Fibroblast of pulmonary artery (primary cell): Measurements from ENCODE around the gene SPACA6.
"Not testable (repeated sequence)": the region's sequence is repeated elsewhere in the genome, so short reads cannot be mapped to it uniquely, and the experiment has no call there.

Experiments
- DNase-seq: peaks from one replicate; pipeline ENCODE4 v3.0.0-alpha.2; 2010; ENCODE audit warnings: low read depth
- H3K4me3 ChIP-seq: replicated peaks from 2 replicates; pipeline ENCODE4 v1.5.1; 2011; ENCODE audit warnings: low read depth, mild to moderate bottlenecking, control low read depth, low read length, moderate library complexity
- TF ChIP-seq, protein P1 (sequence below): IDR thresholded peaks from 2 replicates; pipeline ENCODE4 v1.5.1; 2011; ENCODE audit warnings: mild to moderate bottlenecking, control low read depth, low read length, inconsistent platforms; ENCODE audit errors: missing control alignments

Gene SPACA6, protein sequence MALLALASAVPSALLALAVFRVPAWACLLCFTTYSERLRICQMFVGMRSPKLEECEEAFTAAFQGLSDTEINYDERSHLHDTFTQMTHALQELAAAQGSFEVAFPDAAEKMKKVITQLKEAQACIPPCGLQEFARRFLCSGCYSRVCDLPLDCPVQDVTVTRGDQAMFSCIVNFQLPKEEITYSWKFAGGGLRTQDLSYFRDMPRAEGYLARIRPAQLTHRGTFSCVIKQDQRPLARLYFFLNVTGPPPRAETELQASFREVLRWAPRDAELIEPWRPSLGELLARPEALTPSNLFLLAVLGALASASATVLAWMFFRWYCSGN

DNA sequence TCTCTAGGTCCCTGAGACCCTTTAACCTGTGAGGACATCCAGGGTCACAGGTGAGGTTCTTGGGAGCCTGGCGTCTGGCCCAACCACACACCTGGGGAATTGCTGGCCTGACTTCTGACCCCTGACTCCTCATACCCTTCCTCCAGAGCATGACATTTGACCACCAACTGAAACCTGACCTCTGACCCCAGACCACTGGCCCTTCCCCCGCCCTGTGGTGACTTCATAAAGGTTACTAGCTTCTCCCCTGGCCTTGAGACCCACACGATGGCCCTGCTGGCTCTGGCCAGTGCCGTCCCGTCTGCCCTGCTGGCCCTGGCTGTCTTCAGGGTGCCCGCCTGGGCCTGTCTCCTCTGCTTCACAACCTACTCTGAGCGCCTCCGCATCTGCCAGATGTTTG is at the start of gene SPACA6:
Gene SPACA6, plus strand, starts transcription at position 71 of the 400 bp plus-strand sequence. Its CDS starts 197 bp downstream, at position 268.
- TF ChIP-seq, protein P1, sequence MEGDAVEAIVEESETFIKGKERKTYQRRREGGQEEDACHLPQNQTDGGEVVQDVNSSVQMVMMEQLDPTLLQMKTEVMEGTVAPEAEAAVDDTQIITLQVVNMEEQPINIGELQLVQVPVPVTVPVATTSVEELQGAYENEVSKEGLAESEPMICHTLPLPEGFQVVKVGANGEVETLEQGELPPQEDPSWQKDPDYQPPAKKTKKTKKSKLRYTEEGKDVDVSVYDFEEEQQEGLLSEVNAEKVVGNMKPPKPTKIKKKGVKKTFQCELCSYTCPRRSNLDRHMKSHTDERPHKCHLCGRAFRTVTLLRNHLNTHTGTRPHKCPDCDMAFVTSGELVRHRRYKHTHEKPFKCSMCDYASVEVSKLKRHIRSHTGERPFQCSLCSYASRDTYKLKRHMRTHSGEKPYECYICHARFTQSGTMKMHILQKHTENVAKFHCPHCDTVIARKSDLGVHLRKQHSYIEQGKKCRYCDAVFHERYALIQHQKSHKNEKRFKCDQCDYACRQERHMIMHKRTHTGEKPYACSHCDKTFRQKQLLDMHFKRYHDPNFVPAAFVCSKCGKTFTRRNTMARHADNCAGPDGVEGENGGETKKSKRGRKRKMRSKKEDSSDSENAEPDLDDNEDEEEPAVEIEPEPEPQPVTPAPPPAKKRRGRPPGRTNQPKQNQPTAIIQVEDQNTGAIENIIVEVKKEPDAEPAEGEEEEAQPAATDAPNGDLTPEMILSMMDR = no peak
- peak within 1 kb of the TSS; percentile 97 for H3K4me3 ChIP-seq
- no peak for DNase-seq

DNA sequence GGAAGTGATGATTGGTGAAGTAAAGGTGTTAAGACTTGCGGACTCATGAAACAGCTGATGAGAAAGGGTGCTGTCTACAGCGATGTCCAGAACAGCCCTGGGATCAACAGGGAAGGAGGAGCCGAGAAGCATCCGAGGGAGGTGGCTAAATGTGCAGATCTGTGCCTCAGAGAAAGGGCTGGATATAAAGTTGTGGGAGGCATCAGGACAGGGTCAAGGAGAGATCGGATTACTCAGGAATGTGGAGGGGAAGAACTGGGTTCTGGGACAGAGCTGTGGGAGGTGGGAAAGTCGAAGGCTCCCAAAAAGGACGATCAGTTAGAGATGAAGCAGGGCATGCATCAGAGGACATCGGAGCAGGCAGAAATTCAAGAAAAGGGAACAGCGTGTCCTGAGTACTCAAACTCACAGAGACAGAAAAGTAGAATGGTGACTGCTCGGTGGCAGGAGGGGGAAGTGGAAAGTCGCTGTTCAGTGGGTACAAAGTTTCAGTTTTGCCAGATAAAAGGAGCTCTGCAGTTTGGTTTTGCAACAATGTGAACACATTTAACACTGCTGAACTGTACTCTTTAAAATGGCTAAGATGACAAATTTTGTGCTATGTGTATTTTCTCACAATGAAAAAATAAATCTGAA is 48.4 kb upstream of the SPACA6 start:
- TF ChIP-seq, protein P1 = no peak
- DNase-seq = no peak
- no peak overlapping the region for H3K4me3 ChIP-seq

DNA sequence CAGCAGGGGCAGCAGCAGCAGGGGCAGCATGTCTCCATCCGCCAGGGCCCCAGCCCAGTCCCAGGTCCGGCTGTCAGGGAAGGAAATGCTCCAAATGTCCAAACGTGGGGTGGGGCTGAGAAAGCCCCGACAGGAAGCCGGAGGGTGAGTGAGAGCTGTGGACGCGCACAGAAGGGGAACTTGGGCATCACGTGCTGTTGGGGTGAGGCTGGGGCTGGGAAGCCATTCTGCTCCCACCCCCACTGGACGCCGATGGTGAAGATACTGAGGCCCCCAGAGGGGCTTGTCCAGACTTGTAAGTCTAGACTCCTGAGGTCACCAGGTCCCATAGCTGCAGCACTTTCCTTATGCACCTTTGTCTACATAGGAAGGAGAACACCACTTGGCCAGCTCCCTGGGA is 46.4 kb upstream of the SPACA6 start, which contains the start of gene SIGLEC14:
Gene SIGLEC14, minus strand, starts transcription at position 96 of the 400 bp plus-strand sequence. Its CDS starts 66 bp downstream, at position 30.
- H3K4me3 ChIP-seq, DNase-seq: not testable (repeated sequence)

DNA sequence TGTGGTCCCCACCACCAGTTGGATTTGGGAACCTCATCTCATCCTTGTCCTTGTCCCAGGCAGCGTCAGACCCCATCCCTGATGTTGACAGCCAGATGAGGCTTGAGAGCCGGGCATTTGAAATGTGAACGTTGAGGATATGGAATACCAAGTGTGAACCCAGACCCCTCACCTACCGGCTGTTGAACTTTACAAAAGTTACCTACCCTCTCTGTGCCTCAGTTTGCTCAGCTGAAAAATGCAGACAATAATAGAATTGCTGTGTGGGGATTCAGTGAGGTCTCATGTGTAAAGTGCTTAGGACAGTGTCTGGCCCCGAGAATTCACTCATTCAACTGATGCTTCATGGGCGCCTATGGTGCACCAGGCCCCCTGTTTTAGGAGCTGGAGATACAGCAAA is 45.8 kb upstream of the SPACA6 start:
- no peak overlapping the region for H3K4me3 ChIP-seq
- no peak for DNase-seq
- TF ChIP-seq, protein P1 = no peak

DNA sequence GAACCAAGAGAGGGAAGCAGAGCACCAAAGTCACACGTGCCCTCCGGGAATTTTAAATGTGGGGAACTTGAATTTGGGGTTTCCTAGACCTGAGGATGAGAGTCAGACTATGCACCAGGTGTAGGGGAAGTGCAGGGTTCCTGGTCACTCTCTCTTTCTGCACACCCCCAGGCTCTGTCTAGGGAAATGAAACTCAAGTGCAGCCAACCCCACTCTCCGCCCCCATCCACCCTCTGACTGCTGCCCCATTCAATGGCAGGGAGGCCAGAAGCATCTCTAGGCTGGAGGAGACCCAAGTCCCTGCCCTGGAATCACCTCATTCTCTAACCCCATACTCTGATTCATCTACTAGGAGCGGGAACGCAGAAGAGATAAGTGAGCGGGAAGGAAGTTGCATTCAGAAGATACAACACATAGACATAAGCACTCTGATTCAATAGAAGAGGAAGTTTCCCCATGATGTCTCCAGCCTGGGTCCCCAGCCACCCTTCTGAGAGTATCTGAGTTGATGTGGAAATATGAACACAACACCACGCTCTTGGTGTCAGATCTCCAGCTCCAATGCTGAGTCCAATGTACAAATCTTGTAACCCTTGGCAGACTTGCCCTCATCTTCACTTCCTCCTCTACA is 41.8 kb upstream of the SPACA6 start:
- no peak overlapping the region for H3K4me3 ChIP-seq
- TF ChIP-seq, protein P1 = no peak
- DNase-seq = no peak

DNA sequence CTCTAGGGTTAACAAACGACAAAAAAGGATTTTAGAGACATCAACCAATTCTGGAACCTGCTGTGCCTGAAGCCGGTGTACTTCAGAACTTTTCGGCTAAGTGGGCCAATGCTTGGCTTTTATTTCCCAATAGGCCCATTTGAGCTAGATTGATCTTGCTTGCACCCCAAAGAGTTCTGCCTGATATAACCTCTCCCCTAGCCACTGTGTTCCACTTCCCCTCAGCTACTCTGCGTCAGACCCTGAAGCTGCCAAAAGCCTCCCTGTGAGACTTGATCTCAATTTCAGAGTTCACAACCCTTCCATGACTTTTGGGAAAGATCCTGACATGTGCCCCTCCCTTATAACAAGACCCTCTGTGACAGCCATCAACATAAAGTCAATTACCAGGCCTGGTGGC is 40.9 kb upstream of the SPACA6 start:
- H3K4me3 ChIP-seq = no peak overlapping the region
- TF ChIP-seq, protein P1 = no peak
- DNase-seq = no peak

DNA sequence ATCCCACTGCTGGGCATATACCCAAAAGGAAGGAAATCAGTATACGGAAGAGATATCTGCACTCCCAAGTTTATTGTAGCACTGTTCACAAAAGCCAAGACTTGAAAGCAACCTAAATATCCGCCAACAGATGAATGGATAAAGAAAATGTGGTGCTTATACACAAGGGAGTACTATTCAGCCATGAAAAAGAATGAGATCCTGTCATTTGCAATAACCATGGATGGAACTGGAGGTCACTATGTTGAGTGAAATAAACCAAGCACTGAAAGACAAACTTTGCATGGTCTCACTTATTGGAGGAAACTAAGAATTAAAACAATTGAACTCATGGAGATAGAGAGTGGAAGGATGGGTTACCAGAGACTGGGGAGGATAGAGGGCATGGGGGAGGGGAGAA is 40.0 kb upstream of the SPACA6 start:
- no peak overlapping the region for H3K4me3 ChIP-seq
- DNase-seq = no peak
- TF ChIP-seq, protein P1 = no peak
